Mesendoderm (in vitro differentiated cells): ENCODE measurements around the gene HCRTR1.

Experiments
- DNase-seq: peaks from one replicate; pipeline ENCODE4 v3.0.0; 2013
- H2AK5ac ChIP-seq: 2 replicates; pipeline ENCODE4 v1.6.1; 2013; ENCODE audit warnings: low read length, inconsistent platforms
- H2BK120ac ChIP-seq: 2 replicates; pipeline ENCODE4 v1.6.1; 2013; ENCODE audit warnings: low read depth, mild to moderate bottlenecking, low read length, moderate library complexity, mixed read lengths
- H2BK15ac ChIP-seq: replicated peaks from 2 replicates; pipeline ENCODE4 v1.6.1; 2013; ENCODE audit warnings: low read depth, mild to moderate bottlenecking, moderate library complexity
- H2BK5ac ChIP-seq: 2 replicates; pipeline ENCODE4 v1.6.1; 2013; ENCODE audit warnings: low read length, inconsistent platforms
- H3K18ac ChIP-seq: 2 replicates; pipeline ENCODE4 v1.6.1; 2013; ENCODE audit warnings: mild to moderate bottlenecking, low read length, mixed read lengths
- H3K23ac ChIP-seq: one replicate; pipeline ENCODE4 v1.6.1; 2013; ENCODE audit warnings: low read length
- H3K27ac ChIP-seq: 2 replicates; pipeline ENCODE4 v1.5.1; 2013; ENCODE audit warnings: low read depth, mild to moderate bottlenecking, inconsistent platforms, low read length, moderate library complexity
- H3K27me3 ChIP-seq: 2 replicates; pipeline ENCODE4 v1.6.1; 2013; ENCODE audit warnings: low read length, control low read depth, mild to moderate bottlenecking, inconsistent platforms; ENCODE audit not compliant: insufficient read depth, poor library complexity
- H3K36me3 ChIP-seq: 2 replicates; pipeline ENCODE4 v1.6.1; 2013; ENCODE audit warnings: low read length, inconsistent platforms; ENCODE audit not compliant: control insufficient read depth, insufficient read depth
- H3K4ac ChIP-seq: one replicate; pipeline ENCODE4 v1.6.1; 2013; ENCODE audit warnings: low read depth, mild to moderate bottlenecking, low read length, moderate library complexity
- H3K4me1 ChIP-seq: 2 replicates; pipeline ENCODE4 v1.6.1; 2013; ENCODE audit warnings: low read depth, low read length, inconsistent platforms; ENCODE audit not compliant: control insufficient read depth
- H3K4me2 ChIP-seq: 2 replicates; pipeline ENCODE4 v1.6.1; 2013; ENCODE audit warnings: low read length
- H3K4me3 ChIP-seq: 2 replicates; pipeline ENCODE4 v1.5.1; 2013; ENCODE audit warnings: mild to moderate bottlenecking, low read length
- H3K56ac ChIP-seq: one replicate; pipeline ENCODE4 v1.6.1; 2013; ENCODE audit warnings: low read length
- H3K79me1 ChIP-seq: 2 replicates; pipeline ENCODE4 v1.6.1; 2013; ENCODE audit warnings: low read length, inconsistent platforms
- H3K79me2 ChIP-seq: 2 replicates; pipeline ENCODE4 v1.6.1; 2013; ENCODE audit warnings: mild to moderate bottlenecking, low read length; ENCODE audit not compliant: control insufficient read depth, insufficient read depth
- H3K9ac ChIP-seq: 2 replicates; pipeline ENCODE4 v1.6.1; 2013; ENCODE audit warnings: low read length, inconsistent platforms
- H4K5ac ChIP-seq: one replicate; pipeline ENCODE4 v1.6.1; 2013; ENCODE audit warnings: low read length
- H4K8ac ChIP-seq: one replicate; pipeline ENCODE4 v1.6.1; 2013; ENCODE audit warnings: low read depth, mild to moderate bottlenecking, control low read depth, low read length, moderate library complexity
- WGBS: extraction: QIAGEN DNeasy Blood & Tissue Kit; methylation state at CpG from one replicate; pipeline ENCODE4 v1.1.7; 2013; ENCODE audit warnings: low lambda C conversion rate, missing lambda C conversion rate; ENCODE audit not compliant: insufficient coverage; ENCODE audit errors: extremely low coverage; 5-methylcytosine and 5-hydroxymethylcytosine counted together

HCRTR1 gene

GRCh38 chr1:31627301-31627929, 9.9 kb downstream of the HCRTR1 start:
- Histone ChIP-seq H3K9ac (no peak overlapping the region), H4K8ac (no peak overlapping the region), H2BK15ac (no peak overlapping the region), H3K27me3 (no peaks in the 10 kb centered on the region), H3K4ac (no peak overlapping the region), H3K4me2 (no peak overlapping the region), H3K23ac (no peak overlapping the region), H3K18ac (no peak overlapping the region), H2BK5ac (no peak overlapping the region), H2BK120ac (no peak overlapping the region), H3K56ac (no peak overlapping the region), H3K79me1 (no peaks in the 10 kb centered on the region), H2AK5ac (no peak overlapping the region), H3K79me2 (no peaks in the 10 kb centered on the region), H4K5ac (no peak overlapping the region), H3K4me1 (no peaks in the 10 kb centered on the region), H3K36me3 (peaks cover 2% of the 10 kb centered on the region), H3K27ac (no peak overlapping the region), H3K4me3 (no peak overlapping the region)
- WGBS = no CpG with 5 or more reads among the region's 13 CpGs
- DNase-seq = no peak

GRCh38 chr1:31627930-31628559, 10.6 kb downstream of the HCRTR1 start:
- no peaks in the 10 kb centered on the region for H3K27me3 ChIP-seq
- H3K4me1 ChIP-seq = no peaks in the 10 kb centered on the region
- no peaks in the 10 kb centered on the region for H3K79me2 ChIP-seq
- no peak overlapping the region for H3K4ac ChIP-seq
- no peak overlapping the region for H2BK15ac ChIP-seq
- H3K36me3 ChIP-seq = peaks cover 2% of the 10 kb centered on the region
- no peak overlapping the region for H4K8ac ChIP-seq
- no peak overlapping the region for H2BK120ac ChIP-seq
- H3K4me3 ChIP-seq = no peak overlapping the region
- H3K79me1 ChIP-seq = no peaks in the 10 kb centered on the region
- H3K27ac ChIP-seq = no peak overlapping the region
- no peak overlapping the region for H2BK5ac ChIP-seq
- no peak overlapping the region for H3K4me2 ChIP-seq
- H3K18ac ChIP-seq = no peak overlapping the region
- no peak overlapping the region for H3K23ac ChIP-seq
- no CpG with 5 or more reads among the region's 11 CpGs for WGBS
- H4K5ac ChIP-seq = no peak overlapping the region
- no peak overlapping the region for H2AK5ac ChIP-seq
- no peak overlapping the region for H3K56ac ChIP-seq
- H3K9ac ChIP-seq = no peak overlapping the region
- no peak for DNase-seq

GRCh38 chr1:31628931-31629556, 11.6 kb downstream of the HCRTR1 start:
- no peak overlapping the region for H3K23ac ChIP-seq
- no peak overlapping the region for H3K4me2 ChIP-seq
- no peaks in the 10 kb centered on the region for H3K79me1 ChIP-seq
- no peak overlapping the region for H3K56ac ChIP-seq
- H3K18ac ChIP-seq = no peak overlapping the region
- no peaks in the 10 kb centered on the region for H3K4me1 ChIP-seq
- no peak overlapping the region for H2AK5ac ChIP-seq
- DNase-seq = no peak
- whole genome bisulfite sequencing = no CpG with 5 or more reads among the region's 6 CpGs
- no peak overlapping the region for H3K4ac ChIP-seq
- H3K9ac ChIP-seq = no peak overlapping the region
- no peak overlapping the region for H2BK120ac ChIP-seq
- H2BK15ac ChIP-seq = no peak overlapping the region
- no peak overlapping the region for H4K5ac ChIP-seq
- no peak overlapping the region for H3K27ac ChIP-seq
- H3K4me3 ChIP-seq = no peak overlapping the region
- peaks cover 2% of the 10 kb centered on the region for H3K36me3 ChIP-seq
- H3K27me3 ChIP-seq = no peaks in the 10 kb centered on the region
- H4K8ac ChIP-seq = no peak overlapping the region
- no peaks in the 10 kb centered on the region for H3K79me2 ChIP-seq
- H2BK5ac ChIP-seq = no peak overlapping the region

- Histone ChIP-seq H3K79me2 (peaks cover 2% of the 10 kb centered on the region), H2BK120ac (no peak overlapping the region), H2BK5ac (no peak overlapping the region), H3K4me1 (no peaks in the 10 kb centered on the region), H4K5ac (no peak overlapping the region), H3K18ac (no peak overlapping the region), H3K4ac (no peak overlapping the region), H3K23ac (no peak overlapping the region), H2AK5ac (no peak overlapping the region), H4K8ac (no peak overlapping the region), H3K4me2 (no peak overlapping the region), H3K79me1 (peaks cover 3% of the 10 kb centered on the region), H2BK15ac (no peak overlapping the region), H3K27ac (no peak overlapping the region), H3K36me3 (peaks cover 2% of the 10 kb centered on the region), H3K4me3 (no peak overlapping the region), H3K27me3 (no peaks in the 10 kb centered on the region), H3K9ac (no peak overlapping the region), H3K56ac (no peak overlapping the region)
- no CpG with 5 or more reads among the region's 3 CpGs for WGBS
- no peak for DNase-seq
Measured at GRCh38 chr1:31632649-31633048, 15.2 kb downstream of the HCRTR1 start.

- Histone ChIP-seq H2BK120ac (no peak overlapping the region), H2BK5ac (no peak overlapping the region)
- peak; percentile 63 for DNase-seq
Measured at GRCh38 chr1:31633117-31633516, 15.6 kb downstream of the HCRTR1 start.

More at GRCh38 chr1:31633117-31633516, 15.6 kb downstream of the HCRTR1 start:
- H3K4ac ChIP-seq = no peak overlapping the region
- H3K56ac ChIP-seq = no peak overlapping the region
- H3K79me1 ChIP-seq = peaks cover 5% of the 10 kb centered on the region
- no peak overlapping the region for H4K5ac ChIP-seq
- H3K4me1 ChIP-seq = no peaks in the 10 kb centered on the region
- WGBS = no CpG with 5 or more reads among the region's 4 CpGs
- H3K27me3 ChIP-seq = no peaks in the 10 kb centered on the region
- H4K8ac ChIP-seq = no peak overlapping the region
- peaks cover 3% of the 10 kb centered on the region for H3K79me2 ChIP-seq
- peaks cover 2% of the 10 kb centered on the region for H3K36me3 ChIP-seq
- no peak overlapping the region for H2AK5ac ChIP-seq
- no peak overlapping the region for H2BK15ac ChIP-seq
- H3K9ac ChIP-seq = no peak overlapping the region
- no peak overlapping the region for H3K23ac ChIP-seq
- no peak overlapping the region for H3K27ac ChIP-seq
- H3K18ac ChIP-seq = no peak overlapping the region
- no peak overlapping the region for H3K4me3 ChIP-seq
- no peak overlapping the region for H3K4me2 ChIP-seq
